Stimulated activated CD8-positive, alpha-beta memory T cell treated with anti-CD3 and anti-CD28 coated beads, Interleukin-4, amount 100 ng/mL, for 48 hours (primary cell): ENCODE data around the gene ERP27.

Source experiments
- DNase-seq: peaks from one replicate; pipeline ENCODE4 v3.0.0-alpha.2; 2020

Gene ERP27

DNA sequence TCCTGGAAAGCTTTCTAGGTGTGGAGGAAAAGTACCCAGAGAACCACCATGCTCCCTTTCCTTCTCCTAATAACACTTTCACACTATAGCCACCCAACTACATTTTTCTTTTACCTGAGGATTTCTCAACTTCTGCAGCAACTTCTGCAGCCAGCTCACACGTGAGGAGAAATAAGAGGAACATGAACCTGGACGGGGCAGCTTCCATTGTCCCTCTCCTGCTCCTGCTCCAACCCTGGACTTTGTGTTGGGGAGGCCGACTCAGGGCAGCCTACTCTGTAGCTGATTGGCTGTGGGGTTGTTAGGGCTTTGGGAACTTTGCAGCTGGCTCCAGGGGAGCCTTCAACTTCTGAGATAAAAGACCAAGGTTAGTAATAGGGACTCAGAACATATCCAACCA lies at the start of gene ERP27:
Gene ERP27 (minus strand): TSS at position 237 of the 400 bp plus-strand sequence. CDS start 29 bp downstream, at position 208.
- no peak for DNase-seq

- no peak for DNase-seq
Observed at GRCh38 chr12:14988035-14988434, 49.7 kb upstream of the ERP27 start.

DNA sequence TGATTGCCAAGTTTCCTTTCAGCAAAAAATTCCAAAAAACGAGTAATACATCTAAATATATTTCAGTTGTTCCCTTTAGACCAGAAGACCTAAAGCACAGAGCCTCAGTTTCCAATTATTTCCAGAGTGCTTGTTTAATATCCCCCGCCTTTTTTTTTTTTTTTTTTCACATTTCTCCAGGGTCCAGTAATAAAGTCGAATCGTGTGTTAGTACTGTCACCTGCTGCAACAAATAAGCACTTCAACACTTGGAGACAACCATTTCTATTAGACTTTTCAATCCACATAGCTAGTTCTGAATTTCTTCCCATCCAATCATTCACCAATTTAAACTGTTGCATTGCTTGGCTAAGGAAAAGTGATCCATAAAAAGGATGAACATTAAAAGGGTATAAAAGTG lies 48.1 kb upstream of the ERP27 start:
- no peak for DNase-seq

DNA sequence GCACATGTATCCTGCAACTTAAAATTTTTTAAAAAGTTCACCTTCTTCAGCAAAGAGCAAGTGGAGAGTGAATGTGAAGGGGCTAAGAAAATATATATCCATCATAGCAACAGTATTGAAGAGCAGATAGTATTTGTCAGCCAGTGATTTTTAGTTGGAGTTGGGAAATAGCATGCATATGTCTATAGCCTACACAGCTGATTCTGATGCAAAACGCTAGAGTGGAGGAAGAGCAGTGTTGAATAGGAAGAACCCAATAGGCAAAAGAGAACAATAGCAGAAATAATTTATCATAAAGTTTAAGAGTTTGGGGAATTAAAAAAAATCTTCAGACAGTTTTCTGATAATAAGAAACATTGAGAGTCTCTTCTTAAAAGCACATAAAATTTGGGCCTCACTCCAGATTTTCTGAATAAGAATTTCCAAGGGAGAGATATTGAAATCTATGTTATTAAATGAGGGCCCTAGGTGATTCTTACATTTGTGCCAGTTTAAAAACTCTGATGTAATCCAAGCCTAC lies 46.5 kb upstream of the ERP27 start:
- DNase-seq: no peak

- no peak for DNase-seq
Observed at GRCh38 chr12:14984036-14984435, 45.7 kb upstream of the ERP27 start.

DNA sequence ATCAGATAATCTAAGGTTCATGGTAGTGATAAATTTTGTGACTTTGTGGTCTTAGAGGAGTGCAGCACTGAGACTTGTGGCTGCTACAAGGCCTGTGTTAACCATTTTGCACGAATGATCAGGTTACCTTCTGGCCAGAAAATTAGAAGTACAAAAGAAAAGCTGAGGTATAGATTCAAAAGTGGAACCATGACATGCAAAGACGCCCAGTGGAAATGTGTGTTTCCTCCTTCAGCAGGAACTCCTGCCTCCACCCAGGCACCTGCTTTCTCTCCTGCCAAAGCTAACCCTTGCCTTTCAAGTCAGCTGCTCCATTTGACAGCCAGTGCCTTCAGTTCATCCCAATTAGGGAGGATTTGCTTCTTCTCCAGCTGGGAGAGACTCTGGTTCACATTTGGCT lies 44.7 kb upstream of the ERP27 start:
- no peak for DNase-seq

- DNase-seq: no peak
Observed at GRCh38 chr12:14982562-14982961, 44.2 kb upstream of the ERP27 start.

DNA sequence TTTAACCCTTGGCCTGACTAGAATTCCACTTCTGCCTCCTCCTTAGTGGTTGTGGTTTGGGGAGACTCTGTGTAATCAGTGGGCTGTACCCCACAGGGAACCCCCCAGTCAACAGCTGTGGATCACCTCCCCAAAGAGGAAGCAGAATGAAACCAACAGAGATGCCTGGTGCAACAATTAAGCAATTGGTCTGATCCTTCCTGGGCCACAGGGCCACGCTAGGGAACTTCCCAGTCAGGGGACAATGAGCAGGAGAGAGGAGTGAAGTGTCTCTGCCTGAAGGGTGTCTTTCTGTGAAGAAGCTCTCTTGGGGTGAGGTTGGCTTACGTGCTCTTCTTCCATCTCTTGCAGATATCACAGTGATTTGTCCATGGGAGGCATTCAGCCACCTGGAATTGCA lies 42.7 kb upstream of the ERP27 start:
- no peak for DNase-seq

DNA sequence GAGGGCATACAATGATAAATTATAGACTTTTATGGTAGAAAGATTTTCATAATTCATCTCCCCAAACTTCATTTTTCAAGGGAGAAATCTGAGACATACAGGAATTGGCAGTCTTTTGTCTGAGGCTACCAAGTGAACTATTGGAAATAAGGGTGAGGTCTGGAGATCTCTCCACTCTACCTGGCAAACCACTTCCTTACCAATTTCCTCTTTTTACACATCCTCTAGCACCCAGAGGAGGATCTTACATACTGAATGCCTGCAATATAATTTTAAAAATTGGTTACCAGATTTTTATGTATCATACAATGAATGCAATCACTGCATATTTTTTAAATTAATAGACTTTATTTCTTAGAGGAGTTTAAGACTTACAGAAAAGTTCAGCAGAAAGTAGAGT lies 41.1 kb upstream of the ERP27 start:
- no peak for DNase-seq

GRCh38 chr12:14976658-14977057 lies 38.3 kb upstream of the ERP27 start:
- DNase-seq: no peak

DNA sequence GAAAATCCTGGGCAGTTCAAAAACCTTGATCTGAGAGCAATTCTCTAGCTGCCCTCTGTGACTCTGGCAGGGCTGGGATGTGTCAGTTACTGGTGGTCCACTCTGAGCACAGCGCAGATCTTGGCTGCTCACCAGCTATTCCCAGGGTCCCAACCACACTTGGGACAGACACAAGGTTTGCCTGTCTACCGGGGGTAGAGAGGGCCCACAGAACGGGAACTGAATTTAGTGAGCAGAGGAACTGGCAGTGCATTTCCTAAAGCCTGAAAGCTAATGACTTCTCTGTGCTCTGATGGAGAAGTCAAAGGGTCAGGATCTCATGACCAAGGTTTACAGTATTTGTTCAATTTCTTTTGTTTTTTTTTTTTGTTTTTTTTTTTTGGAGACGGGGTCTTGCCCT lies 37.1 kb upstream of the ERP27 start:
- DNase-seq: no peak

DNA sequence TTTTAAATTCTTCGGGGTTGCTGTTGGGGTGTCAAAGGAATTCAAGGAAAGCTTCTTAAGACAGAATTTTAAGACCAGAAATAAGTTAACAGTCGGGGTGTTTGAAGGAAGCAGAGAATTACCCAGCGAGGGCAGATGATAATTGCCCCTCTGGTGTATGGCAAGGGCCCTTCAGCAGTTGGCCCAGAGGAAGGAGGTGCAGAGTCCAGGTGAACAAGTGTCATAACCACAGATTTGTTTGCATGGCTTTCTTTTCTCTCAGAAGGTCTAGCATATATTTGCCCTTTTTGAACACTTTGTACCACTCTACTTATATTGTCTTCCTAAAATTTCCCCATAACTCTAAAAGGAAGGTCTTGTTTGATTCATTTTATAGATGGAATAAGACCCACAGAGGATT lies 36.3 kb upstream of the ERP27 start:
- DNase-seq: no peak

GRCh38 chr12:14972816-14973215 lies 34.5 kb upstream of the ERP27 start, which contains the start of gene PDE6H:
PDE6H (plus strand) TSS chr12:14973042; CDS start chr12:14978013, 4,971 bp downstream.
- DNase-seq: no peak

DNA sequence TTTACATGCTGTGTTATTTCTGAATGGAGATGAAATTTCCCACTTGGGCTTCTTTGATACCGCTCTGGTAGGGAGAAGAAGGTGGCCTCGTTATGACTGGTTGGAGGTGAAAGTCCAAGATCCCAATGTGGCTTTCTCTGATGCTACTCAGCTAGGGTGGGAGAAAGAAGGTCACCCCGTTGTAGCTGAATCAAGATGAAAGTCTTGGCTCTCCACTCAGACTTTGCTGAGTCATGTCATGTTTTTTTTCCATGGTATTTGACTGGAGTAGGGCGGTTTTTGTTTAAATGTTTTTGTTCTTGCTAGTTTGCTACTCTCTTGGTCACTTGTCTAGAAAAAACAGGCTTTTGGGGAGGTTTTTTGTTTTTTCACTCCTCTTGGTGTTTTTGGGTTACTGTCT lies 32.1 kb upstream of the ERP27 start:
- DNase-seq: no peak

DNA sequence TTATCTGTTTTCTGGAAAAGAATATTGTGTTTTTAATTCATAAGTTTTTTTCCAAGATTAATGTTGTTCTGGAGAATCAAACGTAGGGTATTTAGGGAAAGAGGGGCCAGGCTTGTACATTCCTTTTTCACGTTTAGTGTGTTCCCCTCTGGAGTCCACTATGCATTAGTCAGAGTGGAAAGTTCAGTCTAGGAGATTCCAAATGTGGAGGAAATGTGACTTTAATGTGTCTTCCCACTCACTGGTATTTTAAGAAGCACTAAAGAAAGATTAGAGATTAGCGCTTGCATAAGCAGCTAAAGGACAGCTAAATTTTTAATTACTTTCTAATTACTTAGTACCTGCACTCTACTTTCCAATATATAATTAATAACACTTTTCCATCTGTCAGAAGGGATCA lies 30.1 kb upstream of the ERP27 start:
- no peak for DNase-seq

DNA sequence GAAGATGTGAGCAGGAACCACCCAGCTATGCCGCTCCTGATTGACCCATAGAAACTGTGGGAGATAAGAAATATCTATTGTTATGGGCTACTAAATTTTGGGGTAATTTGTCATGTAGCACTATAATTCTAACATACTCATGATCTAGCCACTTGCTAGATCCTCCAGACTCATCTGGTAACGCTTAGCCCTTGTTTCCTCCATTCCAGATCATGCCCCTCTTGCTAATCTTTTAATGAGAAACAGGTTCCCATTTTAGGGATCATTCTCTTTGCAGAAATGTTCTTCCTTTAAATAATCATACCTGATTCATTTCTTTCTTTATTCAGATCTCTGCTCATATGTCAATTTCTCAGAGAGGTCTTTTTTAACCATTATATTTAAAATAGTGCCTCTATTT lies 26.9 kb upstream of the ERP27 start:
- no peak for DNase-seq

- DNase-seq: no peak
Observed at GRCh38 chr12:14964406-14964805, 26.1 kb upstream of the ERP27 start.

DNA sequence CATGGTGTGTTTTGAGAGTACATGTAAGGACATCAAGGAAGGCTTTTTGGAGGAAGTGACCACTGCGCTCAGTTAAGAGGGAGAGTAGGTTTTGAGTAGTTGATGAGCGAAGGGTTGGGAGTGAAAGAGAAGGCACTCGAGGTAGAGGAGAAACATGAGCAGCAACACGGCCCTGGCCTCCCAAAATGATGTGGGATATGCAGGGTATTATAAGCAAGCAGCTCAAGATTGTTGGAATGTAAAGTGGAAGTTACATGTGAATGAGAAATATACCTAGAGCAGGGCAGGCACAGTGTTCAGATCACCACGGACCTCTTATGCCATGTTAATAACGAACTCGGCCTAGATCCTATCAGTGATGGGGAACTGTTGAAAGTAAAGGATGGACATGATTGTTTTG lies 25.2 kb upstream of the ERP27 start:
- no peak for DNase-seq

- no peak for DNase-seq
Observed at GRCh38 chr12:14962797-14963196, 24.5 kb upstream of the ERP27 start.

- DNase-seq: no peak
Observed at GRCh38 chr12:14962153-14962539, 23.8 kb upstream of the ERP27 start.

DNA sequence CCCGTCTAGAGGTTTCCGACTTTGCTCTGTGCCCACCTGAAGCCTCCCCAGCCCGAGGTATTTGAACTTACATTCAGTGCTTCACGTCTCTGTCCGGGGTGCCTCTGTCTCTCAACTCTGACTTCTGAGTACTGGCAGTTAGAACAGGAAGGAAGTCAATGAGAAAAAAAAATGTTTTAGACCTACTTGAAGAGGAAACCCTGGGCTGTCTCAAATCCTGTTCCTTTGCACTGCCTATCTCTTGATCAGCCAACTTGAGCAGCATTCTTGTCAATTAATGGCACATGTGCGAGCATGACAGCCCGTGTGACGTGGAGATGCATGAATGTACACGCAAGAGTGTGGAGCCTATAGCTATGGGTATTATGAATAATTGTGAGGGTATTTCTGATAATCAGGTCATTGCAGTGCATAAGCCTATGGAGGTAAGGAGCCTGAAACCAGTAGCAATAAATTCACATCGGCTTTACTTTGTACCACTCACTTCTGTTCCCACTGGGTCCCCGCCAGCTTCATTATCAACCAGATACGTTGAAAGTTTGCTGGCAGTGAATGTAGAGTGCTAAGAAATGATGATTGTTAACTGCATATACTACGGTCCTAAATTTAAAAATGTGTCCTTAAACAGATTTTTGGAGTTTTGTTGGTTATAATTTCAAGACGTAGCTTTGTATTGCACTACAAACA lies 23.3 kb upstream of the ERP27 start, which contains the start of gene ARHGDIB:
Gene ARHGDIB (minus strand): TSS at position 136 of the 687 bp plus-strand sequence. CDS start 10,889 bp downstream, outside the sequence.
- DNase-seq: peak; percentile 72

DNA sequence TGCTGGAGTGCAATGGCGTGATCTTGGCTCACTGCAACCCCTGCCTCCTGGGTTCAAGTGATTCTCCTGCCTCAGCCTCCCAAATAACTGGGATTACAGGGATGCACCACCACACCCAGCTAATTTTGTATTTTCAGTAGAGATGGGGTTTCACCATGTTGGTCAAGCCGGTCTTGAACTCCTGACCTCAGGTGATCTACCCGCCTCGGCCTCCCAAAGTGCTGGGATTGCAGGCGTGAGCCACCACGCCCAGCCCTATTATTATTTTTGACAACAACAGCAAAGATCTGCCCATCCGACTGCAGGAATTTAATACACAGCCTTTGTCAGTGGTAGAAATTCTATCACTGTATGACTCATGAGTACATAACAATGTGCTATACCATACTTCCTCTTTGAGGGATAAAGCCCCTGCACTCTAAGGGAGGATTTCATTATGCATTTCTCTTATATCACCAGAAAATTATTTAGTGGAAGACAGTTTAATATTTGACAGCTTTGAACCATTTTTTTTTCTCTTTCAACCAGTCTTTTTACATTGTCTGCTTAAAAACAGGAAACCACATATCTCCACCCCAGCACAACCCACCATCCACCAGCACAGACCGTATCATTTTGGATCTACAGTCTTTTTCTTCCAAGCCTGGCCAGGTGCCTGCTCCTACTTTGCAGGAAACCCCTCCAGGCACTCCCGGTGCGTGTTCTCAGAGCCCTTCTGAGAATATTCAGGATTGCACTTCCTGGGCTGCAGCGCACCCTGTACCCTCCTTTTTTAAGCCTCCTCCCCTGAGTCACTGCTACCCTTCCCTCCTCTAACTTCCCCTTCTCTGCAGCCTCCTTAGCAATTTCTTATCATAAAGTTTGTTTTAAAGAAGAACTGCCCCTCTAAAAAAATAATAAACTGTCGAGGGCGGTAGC lies 22.5 kb upstream of the ERP27 start:
- peak; percentile 49 for DNase-seq

- DNase-seq: no peak
Observed at GRCh38 chr12:14959916-14960496, 21.7 kb upstream of the ERP27 start.
